H9 (cell line): ENCODE results near the gene SLC6A7. TPM values are rescaled to one million over a fixed set of nuclear protein-coding genes. Genes with fewer than 3 reads are reported as not detected.
A peak's percentile ranks its signal among the peaks of the same experiment; 100 is the strongest.
"Not testable (repeated sequence)": the region's sequence is repeated elsewhere in the genome, so short reads cannot be mapped to it uniquely, and the experiment has no call there.

Experiments
- DNase-seq: peaks from one replicate; pipeline ENCODE4 v3.0.0-alpha.2; 2017
- H2AFZ ChIP-seq: one replicate; pipeline ENCODE4 v1.6.1; 2013; ENCODE audit warnings: mild to moderate bottlenecking, low read length, control low read depth, moderate library complexity
- H2AK5ac ChIP-seq: 2 replicates; pipeline ENCODE4 v1.6.1; 2013; ENCODE audit warnings: low read length, control low read depth, mixed read lengths; ENCODE audit not compliant: insufficient read length
- H2BK120ac ChIP-seq: one replicate; pipeline ENCODE4 v1.6.1; 2013; ENCODE audit warnings: low read depth, mild to moderate bottlenecking, low read length, control low read depth, inconsistent platforms; ENCODE audit not compliant: poor library complexity, severe bottlenecking
- H2BK12ac ChIP-seq: 2 replicates; pipeline ENCODE4 v1.6.1; 2013; ENCODE audit warnings: low read length, control low read depth, mixed read lengths, low read depth; ENCODE audit not compliant: insufficient read length
- H2BK15ac ChIP-seq: 2 replicates; pipeline ENCODE4 v1.6.1; 2013; ENCODE audit warnings: low read depth, low read length, control low read depth
- H2BK20ac ChIP-seq: one replicate; pipeline ENCODE4 v1.6.1; 2013; ENCODE audit warnings: low read depth, mild to moderate bottlenecking, low read length, control low read depth, inconsistent platforms; ENCODE audit not compliant: poor library complexity, severe bottlenecking
- H2BK5ac ChIP-seq: 2 replicates; pipeline ENCODE4 v1.6.1; 2013; ENCODE audit warnings: low read length, control low read depth, mixed read lengths; ENCODE audit not compliant: insufficient read length
- H3K14ac ChIP-seq: 2 replicates; pipeline ENCODE4 v1.6.1; 2013; ENCODE audit warnings: low read length, control low read depth; ENCODE audit not compliant: insufficient read depth
- H3K18ac ChIP-seq: 2 replicates; pipeline ENCODE4 v1.6.1; 2013; ENCODE audit warnings: low read depth, mild to moderate bottlenecking, mixed read lengths, low read length, control low read depth; ENCODE audit not compliant: insufficient read length
- H3K23ac ChIP-seq: 2 replicates; pipeline ENCODE4 v1.6.1; 2013; ENCODE audit warnings: low read length, control low read depth, mixed read lengths, low read depth; ENCODE audit not compliant: insufficient read length
- H3K23me2 ChIP-seq: 2 replicates; pipeline ENCODE4 v1.6.1; 2013; ENCODE audit warnings: low read depth, mild to moderate bottlenecking, mixed read lengths, low read length, control low read depth; ENCODE audit not compliant: insufficient read length, poor library complexity, severe bottlenecking
- H3K27ac ChIP-seq: 2 replicates; pipeline ENCODE4 v1.5.1; 2013; ENCODE audit warnings: low read length, control low read depth, mixed read lengths, low read depth; ENCODE audit not compliant: insufficient read length
- H3K27me3 ChIP-seq: 2 replicates; pipeline ENCODE4 v1.6.1; 2013; ENCODE audit warnings: low read length, control low read depth, inconsistent platforms; ENCODE audit not compliant: insufficient read depth
- H3K4ac ChIP-seq: 2 replicates; pipeline ENCODE4 v1.6.1; 2013; ENCODE audit warnings: low read depth, mild to moderate bottlenecking, control low read depth, inconsistent platforms, low read length, moderate library complexity
- H3K4me1 ChIP-seq: 2 replicates; pipeline ENCODE4 v1.6.1; 2013; ENCODE audit warnings: low read length, control low read depth, inconsistent platforms; ENCODE audit not compliant: insufficient read depth
- H3K4me2 ChIP-seq: 2 replicates; pipeline ENCODE4 v1.6.1; 2013; ENCODE audit warnings: low read length, control low read depth, mixed read lengths; ENCODE audit not compliant: insufficient read length, insufficient read depth
- H3K56ac ChIP-seq: 2 replicates; pipeline ENCODE4 v1.6.1; 2013; ENCODE audit warnings: low read depth, mild to moderate bottlenecking, mixed read lengths, low read length, control low read depth; ENCODE audit not compliant: insufficient read length
- H3K79me1 ChIP-seq: 2 replicates; pipeline ENCODE4 v1.6.1; 2013; ENCODE audit warnings: low read depth, mild to moderate bottlenecking, moderate library complexity, low read length, control low read depth, inconsistent platforms; ENCODE audit not compliant: insufficient read depth, poor library complexity, severe bottlenecking
- H3K79me2 ChIP-seq: 2 replicates; pipeline ENCODE4 v1.6.1; 2013; ENCODE audit warnings: low read length, control low read depth, inconsistent platforms; ENCODE audit not compliant: insufficient read depth
- H3K9ac ChIP-seq: 2 replicates; pipeline ENCODE4 v1.6.1; 2013; ENCODE audit warnings: low read length, control low read depth, mixed read lengths; ENCODE audit not compliant: insufficient read length; ENCODE audit errors: extremely low read depth
- H3K9me3 ChIP-seq: one replicate; pipeline ENCODE4 v1.6.1; 2013; ENCODE audit warnings: low read depth, low read length, inconsistent platforms; ENCODE audit not compliant: control insufficient read depth
- H3T11ph ChIP-seq: one replicate; pipeline ENCODE4 v1.6.1; 2013; ENCODE audit warnings: mild to moderate bottlenecking, low read length, control low read depth, inconsistent platforms
- H4K20me1 ChIP-seq: one replicate; pipeline ENCODE4 v1.6.1; 2013; ENCODE audit not compliant: control insufficient read depth, insufficient read length, insufficient read depth
- H4K5ac ChIP-seq: 2 replicates; pipeline ENCODE4 v1.6.1; 2013; ENCODE audit warnings: low read depth, mild to moderate bottlenecking, mixed read lengths, low read length, control low read depth; ENCODE audit not compliant: insufficient read length
- H4K8ac ChIP-seq: replicated peaks from 2 replicates; pipeline ENCODE4 v1.6.1; 2013; ENCODE audit warnings: low read length, control low read depth, mixed read lengths, low read depth; ENCODE audit not compliant: insufficient read length
- H4K91ac ChIP-seq: 2 replicates; pipeline ENCODE4 v1.6.1; 2013; ENCODE audit warnings: low read depth, mild to moderate bottlenecking, moderate library complexity, mixed read lengths, low read length, control low read depth; ENCODE audit not compliant: insufficient read length
- H3K27ac Mint-ChIP-seq, 3 experiments: 2 replicates in 2 of 3; 3 replicates in 1 of 3; pipeline ENCODE4 v1.8.0; 2020 to 2021; ENCODE audit warnings: mixed read lengths in 3 of 3, mild to moderate bottlenecking in 1 of 3, moderate library complexity in 1 of 3
- H3K27me3 Mint-ChIP-seq: 2 replicates; pipeline ENCODE4 v1.8.0; 2021; ENCODE audit warnings: low read depth, mild to moderate bottlenecking, moderate library complexity, mixed read lengths
- H3K36me3 Mint-ChIP-seq, 3 experiments: 2 replicates in 2 of 3; 3 replicates in 1 of 3; pipeline ENCODE4 v1.8.0; 2020 to 2021; ENCODE audit warnings: low read depth in 3 of 3, mixed read lengths in 3 of 3; ENCODE audit not compliant: insufficient read depth in 1 of 3
- H3K4me1 Mint-ChIP-seq, 2 experiments: 2 replicates each; pipeline ENCODE4 v1.8.0; 2020; ENCODE audit warnings: mixed read lengths in 2 of 2
- H3K4me3 Mint-ChIP-seq, 2 experiments: 2 replicates in 1 of 2; 3 replicates in 1 of 2; pipeline ENCODE4 v1.8.0; 2020 to 2021; ENCODE audit warnings: mild to moderate bottlenecking in 2 of 2, mixed read lengths in 2 of 2, moderate library complexity in 1 of 2
- H3K9me3 Mint-ChIP-seq, 2 experiments: 2 replicates in 1 of 2; 3 replicates in 1 of 2; pipeline ENCODE4 v1.8.0; 2020; ENCODE audit warnings: mild to moderate bottlenecking in 2 of 2, mixed read lengths in 2 of 2, moderate library complexity in 1 of 2
- WGBS: extraction: QIAGEN DNeasy Blood & Tissue Kit; methylation state at CpG from one replicate; pipeline ENCODE4 v1.1.7; 2013; ENCODE audit warnings: missing lambda C conversion rate, low lambda C conversion rate, mixed read lengths; ENCODE audit not compliant: insufficient read length; ENCODE audit errors: extremely low coverage; 5-methylcytosine and 5-hydroxymethylcytosine counted together
- total RNA-seq: library from RNA; stranded (reverse); gene quantifications from 2 replicates; pipeline ENCODE4 v1.2.1, GENCODE V29; 2021
- TF ChIP-seq, protein P1 (sequence below): fragments of 200-600 bp; sonication (generic); conservative IDR thresholded peaks from 3 replicates; pipeline ENCODE4 v1.8.0; 2021; ENCODE audit warnings: antibody characterized with exemption, mild to moderate bottlenecking

SLC6A7 gene
- total RNA-seq, 1 experiment from 2014 or later = not detected

GRCh38 chr5:150230842-150231241 lies 41.0 kb downstream of the SLC6A7 start:
- Histone ChIP-seq H2BK12ac (no peak overlapping the region), H2AFZ (no peak overlapping the region), H3K4ac (no peak overlapping the region), H3K56ac (no peak overlapping the region), H3K9ac (no peak overlapping the region), H2BK5ac (no peak overlapping the region), H3T11ph (no peak overlapping the region), H2BK20ac (no peak overlapping the region), H4K20me1 (no peaks in the 10 kb centered on the region), H4K8ac (no peak overlapping the region), H3K27me3 (no peaks in the 10 kb centered on the region), H3K14ac (no peak overlapping the region; the same call in 1 of the 2 replicates), H3K4me1 (no peaks in the 10 kb centered on the region), H3K4me2 (no peak overlapping the region), H4K91ac (no peak overlapping the region), H2BK15ac (no peak overlapping the region), H3K23ac (no peak overlapping the region), H3K79me1 (no peaks in the 10 kb centered on the region), H2BK120ac (no peak overlapping the region), H3K9me3 (no peaks in the 10 kb centered on the region), H2AK5ac (no peak overlapping the region), H3K27ac (no peak overlapping the region), H3K18ac (no peak overlapping the region), H3K23me2 (no peaks in the 10 kb centered on the region), H4K5ac (no peak overlapping the region), H3K79me2 (no peaks in the 10 kb centered on the region)
- no peaks in the 10 kb centered on the region for H3K36me3 Mint-ChIP-seq
- H3K4me1 Mint-ChIP-seq = peaks cover 0 to 6% of the 10 kb centered on the region in 2 experiments; a peak in 3 of 4 replicates
- peak overlapping the region in 1 of 3 experiments; percentile 81; a peak in 1 of 7 replicates for H3K27ac Mint-ChIP-seq
- H3K27me3 Mint-ChIP-seq = no peaks in the 10 kb centered on the region; the same call in 1 of the 2 replicates
- no peak for DNase-seq
- WGBS = no CpG with 5 or more reads among the region's 7 CpGs
- no peaks in the 10 kb centered on the region for H3K9me3 Mint-ChIP-seq
- TF ChIP-seq, protein P1, sequence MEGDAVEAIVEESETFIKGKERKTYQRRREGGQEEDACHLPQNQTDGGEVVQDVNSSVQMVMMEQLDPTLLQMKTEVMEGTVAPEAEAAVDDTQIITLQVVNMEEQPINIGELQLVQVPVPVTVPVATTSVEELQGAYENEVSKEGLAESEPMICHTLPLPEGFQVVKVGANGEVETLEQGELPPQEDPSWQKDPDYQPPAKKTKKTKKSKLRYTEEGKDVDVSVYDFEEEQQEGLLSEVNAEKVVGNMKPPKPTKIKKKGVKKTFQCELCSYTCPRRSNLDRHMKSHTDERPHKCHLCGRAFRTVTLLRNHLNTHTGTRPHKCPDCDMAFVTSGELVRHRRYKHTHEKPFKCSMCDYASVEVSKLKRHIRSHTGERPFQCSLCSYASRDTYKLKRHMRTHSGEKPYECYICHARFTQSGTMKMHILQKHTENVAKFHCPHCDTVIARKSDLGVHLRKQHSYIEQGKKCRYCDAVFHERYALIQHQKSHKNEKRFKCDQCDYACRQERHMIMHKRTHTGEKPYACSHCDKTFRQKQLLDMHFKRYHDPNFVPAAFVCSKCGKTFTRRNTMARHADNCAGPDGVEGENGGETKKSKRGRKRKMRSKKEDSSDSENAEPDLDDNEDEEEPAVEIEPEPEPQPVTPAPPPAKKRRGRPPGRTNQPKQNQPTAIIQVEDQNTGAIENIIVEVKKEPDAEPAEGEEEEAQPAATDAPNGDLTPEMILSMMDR = no peak
- no peak overlapping the region for H3K4me3 Mint-ChIP-seq

GRCh38 chr5:150233706-150234105 lies 43.8 kb downstream of the SLC6A7 start:
- not testable (repeated sequence) for H2AK5ac ChIP-seq, H3K27ac Mint-ChIP-seq, H4K91ac ChIP-seq

More at GRCh38 chr5:150233706-150234105, 43.8 kb downstream of the SLC6A7 start:
- not testable (repeated sequence) for H3K23me2 ChIP-seq, H3K23ac ChIP-seq, H3T11ph ChIP-seq, H3K9me3 ChIP-seq, H2BK5ac ChIP-seq, H4K5ac ChIP-seq, H3K4me1 ChIP-seq, H3K14ac ChIP-seq, H3K56ac ChIP-seq, H2BK15ac ChIP-seq, H3K27me3 ChIP-seq, H3K79me1 ChIP-seq, H4K8ac ChIP-seq, H2BK120ac ChIP-seq, H3K18ac ChIP-seq, H2BK12ac ChIP-seq, H2BK20ac ChIP-seq, H2AFZ ChIP-seq, H3K4me2 ChIP-seq, H3K4me3 Mint-ChIP-seq, DNase-seq, H3K27me3 Mint-ChIP-seq, H3K4me1 Mint-ChIP-seq, H3K27ac ChIP-seq, H3K79me2 ChIP-seq, H3K9ac ChIP-seq, H3K4ac ChIP-seq, H4K20me1 ChIP-seq, H3K9me3 Mint-ChIP-seq, H3K36me3 Mint-ChIP-seq
- WGBS = no CpG with 5 or more reads among the region's 5 CpGs
